DMS153 treated with DMSO at 0.1 percent for 48 hours (cell line): ENCODE data around the gene FAM193B.
"Not testable (repeated sequence)": the region's sequence is repeated elsewhere in the genome, so short reads cannot be mapped to it uniquely, and the experiment has no call there.

Source experiments
- DNase-seq: peaks from one replicate; lab custom pipeline; 2025; ENCODE audit not compliant: unreplicated experiment; lab: John Stamatoyannopoulos, UW

The FAM193B gene

GRCh38 chr5:177487975-177488374 is 66.4 kb downstream of the FAM193B start:
- no peak for DNase-seq

GRCh38 chr5:177487144-177487543 is 67.2 kb downstream of the FAM193B start:
- no peak for DNase-seq

- DNase-seq, result no peak
Measured at GRCh38 chr5:177486256-177486655, 68.1 kb downstream of the FAM193B start.

- not testable (repeated sequence) for DNase-seq
Measured at GRCh38 chr5:177485753-177486152, 68.6 kb downstream of the FAM193B start.

GRCh38 chr5:177484902-177485549 is 69.3 kb downstream of the FAM193B start:
- DNase-seq, result no peak

- no peak for DNase-seq
Measured at GRCh38 chr5:177483994-177484901, 70.1 kb downstream of the FAM193B start.

- no peak for DNase-seq
Measured at GRCh38 chr5:177483042-177483441, 71.3 kb downstream of the FAM193B start.

- DNase-seq, result no peak
Measured at GRCh38 chr5:177482359-177482795, 72.0 kb downstream of the FAM193B start.

- no peak for DNase-seq
Measured at GRCh38 chr5:177479774-177480173, 74.6 kb downstream of the FAM193B start.

GRCh38 chr5:177478711-177479646 is 75.4 kb downstream of the FAM193B start:
- no peak for DNase-seq

GRCh38 chr5:177477701-177478477 is 76.5 kb downstream of the FAM193B start:
- no peak for DNase-seq

- no peak for DNase-seq
Measured at GRCh38 chr5:177476531-177477233, 77.7 kb downstream of the FAM193B start.

- DNase-seq, result no peak
Measured at GRCh38 chr5:177475563-177476427, 78.6 kb downstream of the FAM193B start.

GRCh38 chr5:177474846-177475562 is 79.4 kb downstream of the FAM193B start:
- DNase-seq, result no peak

- no peak for DNase-seq
Measured at GRCh38 chr5:177474002-177474476, 80.3 kb downstream of the FAM193B start.

GRCh38 chr5:177473443-177474001 is 80.8 kb downstream of the FAM193B start, which contains the start of gene DBN1:
Gene DBN1, minus strand, starts transcription at chr5:177473634. Its CDS starts 113 bp downstream, at chr5:177473521.
- DNase-seq, result no peak
